ENCODE results near the gene INIP. TPM values are rescaled to one million over a fixed set of nuclear protein-coding genes. Genes with fewer than 3 reads are reported as not detected.
A peak's percentile ranks its signal among the peaks of the same experiment; 100 is the strongest.

INIP gene
- total and polyA plus RNA-seq, 2 of the 13 experiments (the other 11 are each of a cell fraction or from before 2014, with no cell fraction given): 13.6 to 28.6 TPM

GRCh38 chr9:112751056-112751795 is 33.3 kb upstream of the INIP start (continued):
- TF ChIP-seq ATF2 (CRISPR knock-in tag; IDR thresholded peaks at IDR 0.05): no peak
- TF ChIP-seq MAX (IDR thresholded peaks at IDR 0.05): peak; percentile 77
- TF ChIP-seq ZNF230 (CRISPR knock-in tag; IDR thresholded peaks at IDR 0.05): no peak
- no peak for TF ChIP-seq RBM39 (IDR thresholded peaks at IDR 0.05; ENCODE audit: low read depth, low read length, poor library complexity, severe bottlenecking)
- TF ChIP-seq THRA (CRISPR knock-in tag; IDR thresholded peaks at IDR 0.05; ENCODE audit: borderline replicate concordance): 0 out of 2 replicates have a peak, but pooled peaks have one; percentile 6
- TF ChIP-seq ZNF724P (CRISPR knock-in tag; IDR thresholded peaks at IDR 0.05; ENCODE audit: borderline replicate concordance): no peak
- TF ChIP-seq ARID4A (CRISPR knock-in tag; IDR thresholded peaks at IDR 0.05; ENCODE audit: borderline replicate concordance): peak; percentile 94
- no peak for TF ChIP-seq MAF1 (CRISPR knock-in tag; IDR thresholded peaks at IDR 0.05; ENCODE audit: borderline replicate concordance)
- TF ChIP-seq UBTF (CRISPR knock-in tag; IDR thresholded peaks at IDR 0.05): peak; percentile 69
- no peak for TF ChIP-seq ZC3H4 (CRISPR knock-in tag; IDR thresholded peaks at IDR 0.05; ENCODE audit: borderline replicate concordance)
- TF ChIP-seq ISL2 (CRISPR knock-in tag; IDR thresholded peaks at IDR 0.05): no peak
- peak; percentile 49; the same call in 1 of the 2 replicates for TF ChIP-seq ZNF607 (CRISPR knock-in tag; IDR thresholded peaks at IDR 0.05; ENCODE audit: borderline replicate concordance)
- peak; percentile 44 for TF ChIP-seq KMT2B (CRISPR knock-in tag; IDR thresholded peaks at IDR 0.05)
- peak; percentile 43; the same call in 1 of the 2 replicates for TF ChIP-seq PHF8 (CRISPR knock-in tag; IDR thresholded peaks at IDR 0.05)
- TF ChIP-seq ZNF576 (CRISPR knock-in tag; IDR thresholded peaks at IDR 0.05): no peak
- TF ChIP-seq NONO (IDR thresholded peaks at IDR 0.05): no peak
- TF ChIP-seq NONO (CRISPR knock-in tag; conservative IDR thresholded peaks at IDR 0.05): 0 out of 2 replicates have a peak, but pooled peaks have one; percentile 35
- no peak for TF ChIP-seq ZNF12 (CRISPR knock-in tag; IDR thresholded peaks at IDR 0.05)
- no peak for TF ChIP-seq FOXM1 (CRISPR knock-in tag; IDR thresholded peaks at IDR 0.05)
- TF ChIP-seq SSRP1 (CRISPR knock-in tag; IDR thresholded peaks at IDR 0.05): no peak
